GM12878 (cell line): Measurements from ENCODE around the gene B3GNT4. TPM values are rescaled to one million over a fixed set of nuclear protein-coding genes. Genes with fewer than 3 reads are reported as not detected.

Experiments used
- ATAC-seq: fragments of 200-7000 bp; cut with Tn5 transposase; 3 replicates; pipeline ENCODE4 v1.9.1; 2020; ENCODE audit warnings: mild to moderate bottlenecking, moderate library complexity
- BruUV-seq: library from RNA; stranded (reverse); fragments of 400-500 nt; replicated peaks from 2 replicates; lab custom pipeline; 2021; lab: Mats Ljungman, UMichigan
- CTCF ChIA-PET: fragments of 300-600 bp; sonication (Branson Sonifier 250); formaldehyde crosslinking; extraction: SDS; loops from one replicate; lab custom pipeline; 2021; ENCODE audit warnings: inconsistent platforms; lab: Yijun Ruan, JAX
- POLR2A ChIA-PET: fragments of 350-600 bp; formaldehyde crosslinking; extraction: SDS; loops from one replicate; lab custom pipeline; 2021; ENCODE audit warnings: inconsistent platforms; lab: Charles Lee
- RAD21 ChIA-PET: fragments of 300-600 bp; sonication (Branson Sonifier 250); formaldehyde crosslinking; loops from one replicate; lab custom pipeline; 2023; ENCODE audit warnings: antibody characterized with exemption; ENCODE audit not compliant: unreplicated experiment; lab: Charles Lee
- SMC1A ChIA-PET: fragments of 300-600 bp; sonication (Branson Sonifier 250); formaldehyde crosslinking; loops from one replicate; lab custom pipeline; 2023; ENCODE audit not compliant: unreplicated experiment, uncharacterized antibody; lab: Charles Lee
- DNase-seq: peaks from one replicate; pipeline ENCODE4 v3.0.0-alpha.2; 2011; ENCODE audit warnings: low read depth, low spot score
- FAIRE-seq: peaks from 3 replicates; lab custom pipeline; 2011; peaks lifted over from hg19 to GRCh38; lab: Jason Lieb, UNC
- H2AFZ ChIP-seq: 2 replicates; pipeline ENCODE4 v1.6.0; 2011; ENCODE audit warnings: low read depth, low read length, control low read depth; ENCODE audit not compliant: control insufficient read depth
- H3K27ac ChIP-seq: 2 replicates; pipeline ENCODE4 v1.5.1; 2011; ENCODE audit warnings: control low read depth; ENCODE audit not compliant: control insufficient read depth, insufficient read depth
- H3K27me3 ChIP-seq, 2 experiments: replicated peaks in 1 of 2; 2 replicates each; pipeline versions ENCODE4 v1.6.0 to v1.6.1; 2011; ENCODE audit warnings: low read length in 1 of 2; ENCODE audit not compliant: control insufficient read depth in 2 of 2, insufficient read depth in 2 of 2
- H3K36me3 ChIP-seq, 2 experiments: 2 replicates each; pipeline ENCODE4 v1.5.1; 2011; ENCODE audit warnings: low read length in 1 of 2; ENCODE audit not compliant: control insufficient read depth in 2 of 2, insufficient read depth in 2 of 2
- H3K4me1 ChIP-seq: 2 replicates; pipeline ENCODE4 v1.6.1; 2011; ENCODE audit warnings: mild to moderate bottlenecking, low read length, moderate library complexity, mixed read lengths; ENCODE audit not compliant: control insufficient read depth, insufficient read depth
- H3K4me2 ChIP-seq: 2 replicates; pipeline ENCODE4 v1.6.0; 2011; ENCODE audit warnings: control low read depth; ENCODE audit not compliant: control insufficient read depth, insufficient read depth
- H3K4me3 ChIP-seq: fragments of 200-600 bp; sonication (generic); 2 replicates; pipeline ENCODE4 v1.5.1; 2016
- H3K79me2 ChIP-seq: 2 replicates; pipeline ENCODE4 v1.6.0; 2011; ENCODE audit warnings: low read length; ENCODE audit not compliant: control insufficient read depth, insufficient read depth
- H3K9ac ChIP-seq: 2 replicates; pipeline ENCODE4 v1.8.0; 2011; ENCODE audit warnings: low read length, control low read depth, mixed read lengths; ENCODE audit not compliant: control insufficient read depth, insufficient read depth
- H3K9me3 ChIP-seq: replicated peaks from 3 replicates; pipeline ENCODE4 v1.5.1; 2011; ENCODE audit warnings: mild to moderate bottlenecking, low read length; ENCODE audit not compliant: control insufficient read depth, insufficient read depth
- H4K20me1 ChIP-seq: 2 replicates; pipeline ENCODE4 v1.6.0; 2011; ENCODE audit not compliant: control insufficient read depth, insufficient read depth
- BCLAF1 ChIP-seq: fragments of 450-650 bp; IDR thresholded peaks from 2 replicates; pipeline ENCODE4 v1.6.1; 2017; ENCODE audit warnings: antibody characterized with exemption, mild to moderate bottlenecking, moderate library complexity
- FOXK2 ChIP-seq: fragments of 450-650 bp; IDR thresholded peaks from 2 replicates; pipeline ENCODE4 v1.6.1; 2017; ENCODE audit warnings: mild to moderate bottlenecking, moderate library complexity
- GABPA ChIP-seq: IDR thresholded peaks from 2 replicates; pipeline ENCODE4 v1.6.1; 2014; ENCODE audit warnings: antibody characterized with exemption, low read depth, mild to moderate bottlenecking, inconsistent platforms
- KLF5 ChIP-seq: fragments of 450-650 bp; IDR thresholded peaks from 2 replicates; pipeline ENCODE4 v1.6.1; 2014; ENCODE audit warnings: mild to moderate bottlenecking; ENCODE audit not compliant: partially characterized antibody
- MEF2A ChIP-seq: IDR thresholded peaks from 2 replicates; pipeline ENCODE4 v1.6.1; 2011; ENCODE audit warnings: low read depth, mild to moderate bottlenecking, low read length, moderate library complexity; ENCODE audit not compliant: insufficient read depth
- MTA2 ChIP-seq: fragments of 450-650 bp; IDR thresholded peaks from 2 replicates; pipeline ENCODE4 v1.6.1; 2016; ENCODE audit warnings: low read depth, mild to moderate bottlenecking, moderate library complexity
- NFIC ChIP-seq: IDR thresholded peaks from 2 replicates; pipeline ENCODE4 v1.6.1; 2012; ENCODE audit warnings: low read depth, mild to moderate bottlenecking, inconsistent platforms, low read length, moderate library complexity
- PAX8 ChIP-seq: fragments of 450-650 bp; IDR thresholded peaks from 2 replicates; pipeline ENCODE4 v1.6.1; 2017; ENCODE audit warnings: mild to moderate bottlenecking, moderate library complexity
- PML ChIP-seq: IDR thresholded peaks from 2 replicates; pipeline ENCODE4 v1.6.1; 2012; ENCODE audit warnings: low read length, inconsistent platforms
- POLR2AphosphoS5 ChIP-seq: IDR thresholded peaks from 2 replicates; pipeline ENCODE4 v1.6.1; 2011; ENCODE audit warnings: mild to moderate bottlenecking, low read length, inconsistent platforms
- RUNX3 ChIP-seq: IDR thresholded peaks from 2 replicates; pipeline ENCODE4 v1.6.1; 2012; ENCODE audit warnings: low read length, inconsistent platforms
- SIX5 ChIP-seq: IDR thresholded peaks from 2 replicates; pipeline ENCODE4 v1.6.1; 2011; ENCODE audit warnings: mild to moderate bottlenecking, low read depth, low read length, moderate library complexity; ENCODE audit not compliant: severe bottlenecking
- SMAD1 ChIP-seq: fragments of 450-650 bp; IDR thresholded peaks from 2 replicates; pipeline ENCODE4 v1.6.1; 2018; ENCODE audit warnings: mild to moderate bottlenecking, low read depth; ENCODE audit not compliant: partially characterized antibody
- SUPT20H ChIP-seq: IDR thresholded peaks from 2 replicates; pipeline ENCODE4 v1.6.1; 2011; ENCODE audit warnings: low read depth, mild to moderate bottlenecking, low read length, moderate library complexity, borderline replicate concordance; ENCODE audit not compliant: control insufficient read depth
- TBL1XR1 ChIP-seq: IDR thresholded peaks from 2 replicates; pipeline ENCODE4 v1.6.1; 2012; ENCODE audit warnings: low read depth, low read length, improper control_type of control experiment
- TCF12 ChIP-seq: IDR thresholded peaks from 2 replicates; pipeline ENCODE4 v1.6.1; 2011; ENCODE audit warnings: low read depth, mild to moderate bottlenecking, low read length
- ZNF24 ChIP-seq: fragments of 450-650 bp; IDR thresholded peaks from 2 replicates; pipeline ENCODE4 v1.6.1; 2017; ENCODE audit warnings: antibody characterized with exemption, mild to moderate bottlenecking
- ZNF687 ChIP-seq: fragments of 450-650 bp; IDR thresholded peaks from 2 replicates; pipeline ENCODE4 v1.6.1; 2017; ENCODE audit warnings: mild to moderate bottlenecking, moderate library complexity
- WGBS: methylation state at CpG from one replicate; pipeline ENCODE4 v1.1.6; 2016; ENCODE audit warnings: low lambda C conversion rate; ENCODE audit not compliant: insufficient replicate concordance, insufficient coverage; ENCODE audit errors: missing lambda C conversion rate; 5-methylcytosine and 5-hydroxymethylcytosine counted together
- in situ Hi-C: fragments of 300-500 bp; cut with MboI; formaldehyde crosslinking; loops from 9 replicates; pipeline ENCODE4 v1.14.3; 2018; ENCODE audit warnings: mixed read lengths
- intact Hi-C: fragments of 100-400 bp; cut with micrococcal nuclease; formaldehyde crosslinking; loops from one replicate; pipeline ENCODE4 v1.14.2; 2022; ENCODE audit not compliant: unreplicated experiment
- polyA plus RNA-seq, 11 experiments: library from polyadenylated mRNA; depleted of rRNA in 4 of 11; unstranded in 6 of 11; stranded (reverse) in 5 of 11; fragments of >200 nt; fragmentation: Nextera tagmentation in 4 of 11; fragmentation: Illumina TruSeq in 1 of 11; extraction: Ambion mirVana in 4 of 11; extraction: Trizol in 1 of 11; gene quantifications; 1 replicate in 1 of 11; 2 replicates in 10 of 11; pipeline versions ENCODE4 v1.2.1 to v1.2.3, GENCODE V29; 2011 to 2016; ENCODE audit warnings: inconsistent platforms in 2 of 11, missing spikeins in 2 of 11, low read depth in 1 of 11
- total RNA-seq, 4 experiments: library from RNA; depleted of rRNA in 3 of 4; stranded (reverse); fragments of >200 nt in 3 of 4; fragmentation: Illumina TruSeq in 1 of 4; extraction: Trizol in 1 of 4; gene quantifications; 2 replicates each; pipeline versions ENCODE4 v1.2.1 to v1.2.3, GENCODE V29; 2013 to 2021

The B3GNT4 gene
- total and polyA plus RNA-seq, 10 of the 15 experiments (the other 5 are each of a cell fraction or from before 2014, with no cell fraction given), result 0.04 to 0.95 (median 0.88) TPM; not detected in 7

GRCh38 chr12:122238861-122239260 lies 35.4 kb downstream of the B3GNT4 start (continued):
- TF ChIP-seq ZNF687 (no peak), PML (no peak), TBL1XR1 (no peak)

- no peaks in the 10 kb centered on the region for H3K79me2 ChIP-seq
- ChIA-PET POLR2A (interaction anchor here (0.5 to 1.0 kb wide), 3 partner anchors 18 to 1205 kb away, joined by 3 to 4 read pairs (median 3); partner anchors contain the start of gene ZCCHC8), CTCF (interaction anchor here (1.5 to 1.7 kb wide), 2 partner anchors 22 to 23 kb away, joined by 4 to 7 read pairs; no protein-coding TSS in a partner anchor), SMC1A (interaction anchor here (0.7 to 2.2 kb wide), 5 partner anchors 18 to 77 kb away, joined by 3 to 5 read pairs (median 5); partner anchors contain the start of genes DIABLO and VPS33A), RAD21 (interaction anchor here (1.8 kb wide), 1 partner anchor 23 kb away, joined by 7 read pairs; the partner anchor contains the start of gene VPS33A)
- DNase-seq (no peak), ATAC-seq (no peak; the same call in 2 of the 3 replicates), FAIRE-seq (no peak)
- intact Hi-C loops (no loop called here), in situ Hi-C loops (no loop called here)
- no peak overlapping the region for H3K27ac ChIP-seq
- no peak overlapping the region for H3K9ac ChIP-seq
- peaks cover 15% of the 10 kb centered on the region for H3K4me1 ChIP-seq
- no TSS peak for BruUV-seq
- no peak overlapping the region for H3K4me2 ChIP-seq
- H3K36me3 ChIP-seq, result peaks cover 0 to 6% of the 10 kb centered on the region in 2 experiments; a peak in 2 of 4 replicates
- no peak overlapping the region for H2AFZ ChIP-seq
- no peaks in the 10 kb centered on the region for H3K27me3 ChIP-seq
- H4K20me1 ChIP-seq, result no peaks in the 10 kb centered on the region
- 67% methylated on average over 6 of the region's 6 CpGs for WGBS
- no peak overlapping the region for H3K4me3 ChIP-seq
- H3K9me3 ChIP-seq, result no peaks in the 10 kb centered on the region
- TF ChIP-seq FOXK2, result no peak
- TF ChIP-seq MEF2A, result no peak
- no peak for TF ChIP-seq NFIC
- no peak for TF ChIP-seq SIX5
- TF ChIP-seq POLR2AphosphoS5, result no peak
- TF ChIP-seq KLF5, result no peak
- TF ChIP-seq RUNX3, result 0 out of 2 replicates have a peak, but pooled peaks have one; percentile 15
- TF ChIP-seq ZNF24, result no peak
- no peak for TF ChIP-seq TCF12
- no peak for TF ChIP-seq SMAD1
- TF ChIP-seq MTA2, result peak; percentile 47; the same call in 1 of the 2 replicates
- no peak for TF ChIP-seq GABPA
- TF ChIP-seq PAX8, result no peak
- TF ChIP-seq BCLAF1, result no peak
- TF ChIP-seq SUPT20H, result no peak
These were observed 40.5 kb downstream of the B3GNT4 start for GRCh38 chr12:122243965-122244364.
